Fibroblast of villous mesenchyme (primary cell): ENCODE measurements around the gene CDC42EP1. TPM values are rescaled to one million over a fixed set of nuclear protein-coding genes. Genes with fewer than 3 reads are reported as not detected.
A peak's percentile ranks its signal among the peaks of the same experiment; 100 is the strongest.
"Not testable (repeated sequence)": the region's sequence is repeated elsewhere in the genome, so short reads cannot be mapped to it uniquely, and the experiment has no call there.

ENCODE experiments used
- DNase-seq: peaks from one replicate; pipeline ENCODE4 v3.0.0-alpha.2; 2010; ENCODE audit warnings: low read depth
- H3K4me3 ChIP-seq: 2 replicates; pipeline ENCODE4 v1.5.1; 2011; ENCODE audit warnings: low read depth, mild to moderate bottlenecking, low read length
- total RNA-seq: library from RNA; depleted of rRNA; stranded (reverse); fragments of >200 nt; gene quantifications from 2 replicates; pipeline ENCODE4 v1.2.3, GENCODE V29; 2012
- TF ChIP-seq, protein P1 (sequence below): IDR thresholded peaks from 2 replicates; pipeline ENCODE4 v1.5.1; 2012; ENCODE audit warnings: low read depth, mild to moderate bottlenecking, low read length; ENCODE audit not compliant: insufficient read depth

CDC42EP1 gene
- total RNA-seq, 1 donor = 22.9 TPM

- H3K4me3 ChIP-seq = no peak overlapping the region
- TF ChIP-seq, protein P1, sequence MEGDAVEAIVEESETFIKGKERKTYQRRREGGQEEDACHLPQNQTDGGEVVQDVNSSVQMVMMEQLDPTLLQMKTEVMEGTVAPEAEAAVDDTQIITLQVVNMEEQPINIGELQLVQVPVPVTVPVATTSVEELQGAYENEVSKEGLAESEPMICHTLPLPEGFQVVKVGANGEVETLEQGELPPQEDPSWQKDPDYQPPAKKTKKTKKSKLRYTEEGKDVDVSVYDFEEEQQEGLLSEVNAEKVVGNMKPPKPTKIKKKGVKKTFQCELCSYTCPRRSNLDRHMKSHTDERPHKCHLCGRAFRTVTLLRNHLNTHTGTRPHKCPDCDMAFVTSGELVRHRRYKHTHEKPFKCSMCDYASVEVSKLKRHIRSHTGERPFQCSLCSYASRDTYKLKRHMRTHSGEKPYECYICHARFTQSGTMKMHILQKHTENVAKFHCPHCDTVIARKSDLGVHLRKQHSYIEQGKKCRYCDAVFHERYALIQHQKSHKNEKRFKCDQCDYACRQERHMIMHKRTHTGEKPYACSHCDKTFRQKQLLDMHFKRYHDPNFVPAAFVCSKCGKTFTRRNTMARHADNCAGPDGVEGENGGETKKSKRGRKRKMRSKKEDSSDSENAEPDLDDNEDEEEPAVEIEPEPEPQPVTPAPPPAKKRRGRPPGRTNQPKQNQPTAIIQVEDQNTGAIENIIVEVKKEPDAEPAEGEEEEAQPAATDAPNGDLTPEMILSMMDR = no peak
- no peak for DNase-seq
Observed at GRCh38 chr22:37525746-37526350, 34.4 kb upstream of the CDC42EP1 start.

DNA sequence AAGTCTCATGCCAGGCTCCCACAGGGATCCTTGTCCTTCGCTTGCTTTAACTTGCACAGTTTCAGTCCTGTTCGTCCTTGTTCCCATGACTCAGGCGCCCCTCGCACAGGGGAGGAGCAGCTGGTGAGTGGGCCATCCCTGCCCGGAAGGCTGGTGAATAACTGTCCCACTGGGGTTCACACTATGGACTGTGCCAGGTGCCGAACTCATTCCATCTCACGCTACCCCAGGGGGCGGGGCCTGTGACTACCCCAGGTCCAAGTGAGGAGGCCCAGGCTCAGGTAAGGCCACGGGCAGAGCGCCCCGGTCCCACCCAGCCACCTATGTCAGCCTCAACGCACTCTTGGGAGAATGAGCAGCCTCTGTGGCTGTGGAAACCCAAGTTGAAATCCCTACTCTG is 33.9 kb upstream of the CDC42EP1 start:
- no peak for DNase-seq
- TF ChIP-seq, protein P1 = no peak

DNA sequence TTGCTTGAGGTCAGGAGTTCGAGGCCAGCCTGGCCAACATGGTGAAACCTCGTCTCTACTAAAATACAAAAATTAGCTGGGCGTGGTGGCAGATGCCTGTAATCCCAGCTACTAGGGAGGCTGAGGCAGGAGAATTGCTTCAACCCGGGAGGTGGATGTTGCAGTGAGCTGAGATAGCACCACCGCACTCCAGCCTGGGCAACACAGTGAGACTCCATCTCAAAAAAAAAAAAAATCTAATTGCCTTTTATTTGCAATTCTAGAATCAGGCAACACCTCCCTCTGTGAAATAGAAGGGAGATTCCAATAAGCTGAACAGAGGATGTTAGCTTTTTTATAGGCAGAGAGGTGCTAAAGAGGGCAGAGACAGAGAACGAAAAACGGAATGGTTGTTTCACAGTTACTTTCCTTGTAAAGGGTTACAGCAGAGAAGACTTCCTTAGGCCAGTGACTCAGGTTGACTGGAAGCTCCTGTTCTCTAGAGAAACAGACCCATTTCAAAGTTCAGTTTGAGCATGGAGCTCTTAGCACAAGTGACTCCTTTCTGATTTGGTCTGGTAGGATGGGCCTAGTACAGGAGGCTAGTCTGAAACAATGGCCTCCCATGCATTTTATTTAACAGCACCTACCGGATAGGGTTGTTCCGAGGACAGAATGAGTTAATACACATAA is 33.1 kb upstream of the CDC42EP1 start:
- DNase-seq, H3K4me3 ChIP-seq: not testable (repeated sequence)

More for the DNA sequence above, 33.9 kb upstream of the CDC42EP1 start:
- no peak overlapping the region for H3K4me3 ChIP-seq

DNA sequence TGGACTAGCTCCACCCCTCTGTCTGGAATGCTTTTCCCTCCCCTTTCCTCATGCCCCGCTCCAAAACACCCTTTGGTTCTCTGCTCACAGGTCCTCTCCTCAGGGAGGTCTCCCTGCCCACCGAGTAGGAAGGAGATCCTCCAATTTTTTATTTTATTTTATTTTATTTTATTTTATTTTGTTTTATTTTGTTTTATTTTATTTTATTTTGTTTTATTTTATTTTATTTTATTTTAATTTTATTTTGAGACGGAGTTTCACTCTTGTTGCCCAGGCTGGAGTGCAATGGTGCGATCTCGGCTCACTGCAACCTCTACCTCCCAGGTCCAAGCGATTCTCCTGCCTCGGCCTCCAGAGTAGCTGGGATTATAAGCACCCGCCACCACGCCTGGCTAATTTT is 32.3 kb upstream of the CDC42EP1 start:
- not testable (repeated sequence) for DNase-seq, H3K4me3 ChIP-seq

DNA sequence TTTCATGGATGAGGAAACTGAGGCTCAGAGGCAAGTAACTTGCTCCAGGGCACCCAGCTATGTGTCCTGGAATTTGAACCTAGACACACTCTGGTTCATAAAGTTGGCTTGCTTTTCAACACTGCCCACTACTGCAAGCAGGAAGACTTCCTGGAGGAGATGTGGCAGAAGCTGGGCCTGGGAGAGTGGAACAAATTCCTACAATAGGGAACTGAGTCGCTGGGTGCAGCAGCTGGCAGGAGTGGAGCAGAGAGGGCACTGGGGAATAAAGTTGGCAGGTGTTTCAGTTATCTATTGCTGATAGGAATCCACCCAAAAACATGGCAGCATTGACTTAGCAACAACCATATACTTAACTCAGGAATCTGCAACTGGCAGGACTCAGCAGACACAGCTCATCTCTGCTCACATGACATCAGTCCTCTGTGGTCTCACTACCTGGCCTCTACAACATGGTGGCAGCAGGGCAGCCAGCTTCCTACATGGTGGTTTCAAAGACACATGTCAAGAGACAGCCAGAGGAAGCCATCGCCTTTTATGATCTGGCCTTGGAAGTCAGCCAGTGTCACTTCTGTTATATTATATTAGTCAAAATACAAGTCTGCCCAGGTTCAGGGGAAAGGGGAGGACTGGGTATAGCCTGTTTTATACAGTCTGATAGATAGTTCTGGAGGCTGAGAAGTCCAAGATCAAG is 30.5 kb upstream of the CDC42EP1 start:
- no peak for DNase-seq
- TF ChIP-seq, protein P1 = no peak
- H3K4me3 ChIP-seq = no peak overlapping the region

GRCh38 chr22:37533995-37534394 is 26.3 kb upstream of the CDC42EP1 start:
- no peak overlapping the region for H3K4me3 ChIP-seq
- TF ChIP-seq, protein P1 = no peak
- DNase-seq = peak; percentile 77

DNA sequence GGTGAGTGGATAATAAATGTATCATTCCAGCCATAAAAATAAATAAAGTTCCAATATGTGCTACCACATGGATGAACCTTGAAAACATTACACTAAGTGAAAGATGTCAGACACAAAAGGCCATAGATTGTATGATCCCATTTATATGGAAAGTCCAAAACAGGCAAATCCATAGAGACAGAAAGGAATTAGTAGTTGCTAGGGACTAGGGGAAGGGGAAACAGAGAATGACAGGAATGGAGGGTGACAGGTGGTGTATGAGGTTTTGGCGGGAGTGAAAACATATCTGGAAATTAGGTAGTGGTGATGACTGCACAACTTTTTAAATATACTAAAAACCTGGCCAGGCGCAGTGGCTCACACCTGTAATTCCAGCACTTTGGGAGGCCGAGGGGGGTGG is 25.8 kb upstream of the CDC42EP1 start:
- DNase-seq = no peak
- H3K4me3 ChIP-seq = no peak overlapping the region
- TF ChIP-seq, protein P1 = no peak
